Neutrophil (primary cell): ENCODE measurements around the gene PPFIBP2.

Source experiments
- H3K27ac ChIP-seq: fragments of 200-600 bp; sonication (generic); 2 replicates; pipeline ENCODE4 v1.5.1; 2016; ENCODE audit warnings: mild to moderate bottlenecking, moderate library complexity
- H3K27me3 ChIP-seq: fragments of 200-600 bp; sonication (generic); 2 replicates; pipeline ENCODE4 v1.6.0; 2016; ENCODE audit warnings: mild to moderate bottlenecking
- H3K36me3 ChIP-seq: fragments of 200-600 bp; sonication (generic); 2 replicates; pipeline ENCODE4 v1.5.1; 2017
- H3K4me1 ChIP-seq, 2 experiments: fragments of 200-600 bp in 1 of 2; sonication (generic) in 1 of 2; 1 replicate in 1 of 2; 2 replicates in 1 of 2; pipeline versions ENCODE4 v1.5.1 to v1.6.1; 2013 to 2016; ENCODE audit warnings: low read depth in 1 of 2, low read length in 1 of 2, mild to moderate bottlenecking in 1 of 2, moderate library complexity in 1 of 2; ENCODE audit not compliant: control insufficient read depth in 1 of 2, insufficient read depth in 1 of 2
- H3K4me3 ChIP-seq, 2 experiments: fragments of 200-600 bp in 1 of 2; sonication (generic) in 1 of 2; 1 replicate in 1 of 2; 2 replicates in 1 of 2; pipeline ENCODE4 v1.5.1; 2013 to 2016; ENCODE audit warnings: low read depth in 1 of 2, low read length in 1 of 2, mild to moderate bottlenecking in 1 of 2, moderate library complexity in 1 of 2
- H3K9me3 ChIP-seq: fragments of 200-600 bp; sonication (generic); 2 replicates; pipeline ENCODE4 v1.5.1; 2016
- TF ChIP-seq, protein P1 (sequence below): fragments of 200-600 bp; sonication (generic); IDR thresholded peaks from 2 replicates; pipeline ENCODE4 v1.5.1; 2016; ENCODE audit warnings: antibody characterized with exemption

Gene PPFIBP2

DNA sequence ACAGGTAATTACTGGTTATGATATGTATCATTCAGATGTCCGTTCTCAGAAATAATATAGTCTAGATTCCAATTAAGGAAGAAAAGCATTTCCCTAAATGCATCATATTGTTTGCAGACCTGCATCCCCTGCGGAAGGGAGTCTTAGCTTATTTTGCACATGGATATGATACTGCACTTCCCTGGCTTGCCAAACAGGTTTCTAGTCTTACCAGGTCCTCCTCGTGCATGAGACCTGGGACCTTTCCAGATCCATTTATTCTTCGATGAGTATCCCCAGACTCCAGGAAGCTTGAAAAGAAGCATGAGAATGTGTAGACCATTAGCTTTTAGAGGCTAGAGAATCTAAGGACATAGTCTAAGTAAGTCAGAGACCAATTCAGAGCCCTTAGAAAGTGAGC, 128.9 kb downstream of the PPFIBP2 start:
- no peaks in the 10 kb centered on the region for H3K27me3 ChIP-seq
- H3K9me3 ChIP-seq: no peaks in the 10 kb centered on the region
- no peaks in the 10 kb centered on the region for H3K4me1 ChIP-seq
- H3K4me3 ChIP-seq: no peak overlapping the region
- no peak overlapping the region for H3K27ac ChIP-seq
- H3K36me3 ChIP-seq: peaks cover 56% of the 10 kb centered on the region
- TF ChIP-seq, protein P1, sequence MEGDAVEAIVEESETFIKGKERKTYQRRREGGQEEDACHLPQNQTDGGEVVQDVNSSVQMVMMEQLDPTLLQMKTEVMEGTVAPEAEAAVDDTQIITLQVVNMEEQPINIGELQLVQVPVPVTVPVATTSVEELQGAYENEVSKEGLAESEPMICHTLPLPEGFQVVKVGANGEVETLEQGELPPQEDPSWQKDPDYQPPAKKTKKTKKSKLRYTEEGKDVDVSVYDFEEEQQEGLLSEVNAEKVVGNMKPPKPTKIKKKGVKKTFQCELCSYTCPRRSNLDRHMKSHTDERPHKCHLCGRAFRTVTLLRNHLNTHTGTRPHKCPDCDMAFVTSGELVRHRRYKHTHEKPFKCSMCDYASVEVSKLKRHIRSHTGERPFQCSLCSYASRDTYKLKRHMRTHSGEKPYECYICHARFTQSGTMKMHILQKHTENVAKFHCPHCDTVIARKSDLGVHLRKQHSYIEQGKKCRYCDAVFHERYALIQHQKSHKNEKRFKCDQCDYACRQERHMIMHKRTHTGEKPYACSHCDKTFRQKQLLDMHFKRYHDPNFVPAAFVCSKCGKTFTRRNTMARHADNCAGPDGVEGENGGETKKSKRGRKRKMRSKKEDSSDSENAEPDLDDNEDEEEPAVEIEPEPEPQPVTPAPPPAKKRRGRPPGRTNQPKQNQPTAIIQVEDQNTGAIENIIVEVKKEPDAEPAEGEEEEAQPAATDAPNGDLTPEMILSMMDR: no peak

- H3K4me1 ChIP-seq: no peaks in the 10 kb centered on the region
- no peak overlapping the region for H3K4me3 ChIP-seq
- peaks cover 53% of the 10 kb centered on the region for H3K36me3 ChIP-seq
- no peak overlapping the region for H3K27ac ChIP-seq
- H3K27me3 ChIP-seq: no peaks in the 10 kb centered on the region
- TF ChIP-seq, protein P1: no peak
- H3K9me3 ChIP-seq: no peaks in the 10 kb centered on the region
Observed at GRCh38 chr11:7643314-7643713, 129.5 kb downstream of the PPFIBP2 start.

GRCh38 chr11:7645206-7645605, 131.4 kb downstream of the PPFIBP2 start:
- TF ChIP-seq, protein P1: no peak
- peaks cover 57% of the 10 kb centered on the region for H3K36me3 ChIP-seq
- H3K27me3 ChIP-seq: no peaks in the 10 kb centered on the region
- no peaks in the 10 kb centered on the region for H3K4me1 ChIP-seq
- no peak overlapping the region for H3K27ac ChIP-seq
- no peak overlapping the region for H3K4me3 ChIP-seq
- no peaks in the 10 kb centered on the region for H3K9me3 ChIP-seq

GRCh38 chr11:7646866-7647265, 133.1 kb downstream of the PPFIBP2 start:
- Histone ChIP-seq H3K36me3 (peaks cover 57% of the 10 kb centered on the region), H3K27me3 (no peaks in the 10 kb centered on the region), H3K27ac (no peak overlapping the region), H3K4me3 (no peak overlapping the region), H3K4me1 (no peaks in the 10 kb centered on the region), H3K9me3 (no peaks in the 10 kb centered on the region)
- TF ChIP-seq, protein P1: no peak

- Histone ChIP-seq H3K9me3 (no peaks in the 10 kb centered on the region), H3K4me1 (no peaks in the 10 kb centered on the region), H3K27ac (no peak overlapping the region), H3K27me3 (no peaks in the 10 kb centered on the region), H3K4me3 (no peak overlapping the region), H3K36me3 (peaks cover 57% of the 10 kb centered on the region)
- TF ChIP-seq, protein P1: no peak
Observed at GRCh38 chr11:7648264-7648663, 134.5 kb downstream of the PPFIBP2 start.

DNA sequence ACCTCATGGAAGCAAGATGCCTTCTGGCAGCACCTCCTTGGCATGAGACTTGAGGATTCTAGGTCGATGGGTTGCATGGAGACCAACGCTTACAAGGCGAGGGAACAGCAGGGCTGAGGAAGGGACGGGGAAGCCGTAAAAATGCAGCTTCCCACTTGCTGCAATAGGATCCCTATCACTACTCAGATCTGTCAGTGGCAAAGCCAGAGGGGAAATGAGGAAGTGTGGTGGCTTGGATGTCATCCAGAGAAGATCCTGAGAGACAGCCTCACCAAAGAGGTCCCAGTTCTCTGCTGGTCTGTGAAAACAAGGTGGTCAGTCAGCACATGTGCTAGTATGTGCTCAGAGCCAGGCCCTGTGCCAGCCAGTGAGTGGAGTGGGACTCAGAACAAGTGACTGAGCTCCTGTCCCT, 137.3 kb downstream of the PPFIBP2 start:
- no peak overlapping the region for H3K27ac ChIP-seq
- H3K9me3 ChIP-seq: no peaks in the 10 kb centered on the region
- H3K4me1 ChIP-seq: no peaks in the 10 kb centered on the region
- no peaks in the 10 kb centered on the region for H3K27me3 ChIP-seq
- TF ChIP-seq, protein P1: no peak
- H3K36me3 ChIP-seq: peaks cover 79% of the 10 kb centered on the region
- no peak overlapping the region for H3K4me3 ChIP-seq
